MM.1S (cell line): Measurements from ENCODE around the gene KCNK16.
A peak's percentile ranks its signal among the peaks of the same experiment; 100 is the strongest.

Experiments used
- DNase-seq: peaks from one replicate; pipeline ENCODE4 v3.0.0-alpha.2; 2015
- H2AFZ ChIP-seq: fragments of 300-600 bp; sonication (generic); 2 replicates; pipeline ENCODE4 v1.6.0; 2016; ENCODE audit warnings: antibody characterized with exemption, low read length
- H3F3A ChIP-seq: fragments of 300-600 bp; sonication (generic); 2 replicates; pipeline ENCODE4 v1.6.1; 2016; ENCODE audit warnings: mild to moderate bottlenecking, antibody characterized with exemption, low read length, moderate library complexity, mixed read lengths; ENCODE audit not compliant: insufficient read depth
- H3K27ac ChIP-seq: fragments of 300-600 bp; sonication (generic); 2 replicates; pipeline ENCODE4 v1.5.1; 2016; ENCODE audit warnings: mild to moderate bottlenecking, low read length
- H3K27me3 ChIP-seq: fragments of 300-600 bp; sonication (generic); replicated peaks from 2 replicates; pipeline ENCODE4 v1.6.0; 2016; ENCODE audit warnings: low read length; ENCODE audit not compliant: insufficient read depth
- H3K36me3 ChIP-seq: fragments of 300-600 bp; sonication (generic); replicated peaks from 2 replicates; pipeline ENCODE4 v1.6.1; 2016; ENCODE audit warnings: mild to moderate bottlenecking, low read length, mixed read lengths; ENCODE audit not compliant: insufficient read depth
- H3K4me1 ChIP-seq: fragments of 300-600 bp; sonication (generic); 2 replicates; pipeline ENCODE4 v1.6.1; 2016; ENCODE audit warnings: low read length, mixed read lengths
- H3K4me2 ChIP-seq: fragments of 300-600 bp; sonication (generic); 2 replicates; pipeline ENCODE4 v1.6.0; 2016; ENCODE audit warnings: low read depth, low read length
- H3K4me3 ChIP-seq: fragments of 300-600 bp; sonication (generic); 2 replicates; pipeline ENCODE4 v1.5.1; 2016; ENCODE audit warnings: low read length, mixed read lengths
- H3K79me2 ChIP-seq: fragments of 300-600 bp; sonication (generic); 2 replicates; pipeline ENCODE4 v1.6.1; 2016; ENCODE audit warnings: mixed run types, low read length, mixed read lengths
- H3K9ac ChIP-seq: fragments of 300-600 bp; sonication (generic); 2 replicates; pipeline ENCODE4 v1.6.1; 2016; ENCODE audit warnings: low read length, mixed read lengths
- H3K9me2 ChIP-seq: fragments of 300-600 bp; sonication (generic); replicated peaks from 2 replicates; pipeline ENCODE4 v1.6.1; 2016; ENCODE audit warnings: mild to moderate bottlenecking, low read length, mixed read lengths; ENCODE audit not compliant: insufficient read depth
- H3K9me3 ChIP-seq: fragments of 300-600 bp; sonication (generic); replicated peaks from 2 replicates; pipeline ENCODE4 v1.6.1; 2016; ENCODE audit warnings: mild to moderate bottlenecking, low read length, mixed read lengths; ENCODE audit not compliant: insufficient read depth
- H4K20me1 ChIP-seq: fragments of 300-600 bp; sonication (generic); 2 replicates; pipeline ENCODE4 v1.6.1; 2016; ENCODE audit warnings: mild to moderate bottlenecking, low read length, moderate library complexity, mixed read lengths; ENCODE audit not compliant: insufficient read depth
- EZH2 ChIP-seq: fragments of 300-600 bp; sonication (generic); optimal IDR thresholded peaks from 2 replicates; pipeline ENCODE3; 2017; ENCODE audit warnings: low read depth, mild to moderate bottlenecking, antibody characterized with exemption, low read length, mixed read lengths
- EZH2phosphoT487 ChIP-seq: fragments of 300-600 bp; sonication (generic); IDR thresholded peaks from 2 replicates; pipeline ENCODE4 v1.6.1; 2018; ENCODE audit warnings: antibody characterized with exemption, low read length
- TF ChIP-seq, protein P1 (sequence below): fragments of 300-600 bp; sonication (generic); IDR thresholded peaks from 2 replicates; pipeline ENCODE4 v1.5.1; 2016; ENCODE audit warnings: antibody characterized with exemption, low read length, mixed read lengths

The KCNK16 gene

GRCh38 chr6:39350723-39351505 is 28.4 kb upstream of the KCNK16 start:
- H3F3A ChIP-seq, result no peaks in the 10 kb centered on the region
- H3K9me2 ChIP-seq, result no peaks in the 10 kb centered on the region
- H3K9ac ChIP-seq, result no peak overlapping the region
- TF ChIP-seq EZH2 (no peak), EZH2phosphoT487 (no peak)
- TF ChIP-seq, protein P1, sequence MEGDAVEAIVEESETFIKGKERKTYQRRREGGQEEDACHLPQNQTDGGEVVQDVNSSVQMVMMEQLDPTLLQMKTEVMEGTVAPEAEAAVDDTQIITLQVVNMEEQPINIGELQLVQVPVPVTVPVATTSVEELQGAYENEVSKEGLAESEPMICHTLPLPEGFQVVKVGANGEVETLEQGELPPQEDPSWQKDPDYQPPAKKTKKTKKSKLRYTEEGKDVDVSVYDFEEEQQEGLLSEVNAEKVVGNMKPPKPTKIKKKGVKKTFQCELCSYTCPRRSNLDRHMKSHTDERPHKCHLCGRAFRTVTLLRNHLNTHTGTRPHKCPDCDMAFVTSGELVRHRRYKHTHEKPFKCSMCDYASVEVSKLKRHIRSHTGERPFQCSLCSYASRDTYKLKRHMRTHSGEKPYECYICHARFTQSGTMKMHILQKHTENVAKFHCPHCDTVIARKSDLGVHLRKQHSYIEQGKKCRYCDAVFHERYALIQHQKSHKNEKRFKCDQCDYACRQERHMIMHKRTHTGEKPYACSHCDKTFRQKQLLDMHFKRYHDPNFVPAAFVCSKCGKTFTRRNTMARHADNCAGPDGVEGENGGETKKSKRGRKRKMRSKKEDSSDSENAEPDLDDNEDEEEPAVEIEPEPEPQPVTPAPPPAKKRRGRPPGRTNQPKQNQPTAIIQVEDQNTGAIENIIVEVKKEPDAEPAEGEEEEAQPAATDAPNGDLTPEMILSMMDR, result no peak
- no peak overlapping the region for H3K4me3 ChIP-seq
- no peaks in the 10 kb centered on the region for H3K36me3 ChIP-seq
- no peak for DNase-seq
- no peaks in the 10 kb centered on the region for H4K20me1 ChIP-seq
- H3K4me2 ChIP-seq, result no peak overlapping the region
- H3K4me1 ChIP-seq, result no peaks in the 10 kb centered on the region
- H3K27me3 ChIP-seq, result no peaks in the 10 kb centered on the region
- no peak overlapping the region for H3K27ac ChIP-seq
- H2AFZ ChIP-seq, result no peak overlapping the region
- H3K9me3 ChIP-seq, result no peaks in the 10 kb centered on the region
- H3K79me2 ChIP-seq, result no peaks in the 10 kb centered on the region

DNA sequence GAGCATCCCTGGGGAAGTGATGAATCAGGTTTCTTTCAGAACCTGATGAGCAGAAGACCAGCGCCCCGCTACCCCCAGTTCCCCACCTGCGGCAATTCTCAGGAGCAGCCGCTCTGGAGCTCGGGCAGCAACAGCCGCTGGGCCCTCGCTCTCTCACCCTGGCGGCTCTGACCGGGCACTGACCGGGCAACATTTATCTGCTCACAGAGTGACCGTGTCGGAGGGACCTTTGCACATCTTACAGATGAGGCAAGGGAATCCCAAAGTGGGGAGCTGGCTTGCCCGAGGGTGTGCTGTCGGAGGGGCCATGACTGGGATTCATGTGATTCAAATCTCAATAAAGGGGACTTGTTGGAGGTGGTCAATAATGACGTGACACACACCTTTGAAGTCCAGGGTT is 26.2 kb upstream of the KCNK16 start:
- no peak overlapping the region for H2AFZ ChIP-seq
- no peaks in the 10 kb centered on the region for H3K79me2 ChIP-seq
- H3K27me3 ChIP-seq, result no peaks in the 10 kb centered on the region
- no peak overlapping the region for H3K27ac ChIP-seq
- no peaks in the 10 kb centered on the region for H3K9me2 ChIP-seq
- H3K4me2 ChIP-seq, result no peak overlapping the region
- no peak overlapping the region for H3K4me3 ChIP-seq
- no peak overlapping the region for H3K9ac ChIP-seq
- no peaks in the 10 kb centered on the region for H3K4me1 ChIP-seq
- no peaks in the 10 kb centered on the region for H3K36me3 ChIP-seq
- TF ChIP-seq, protein P1, result no peak
- TF ChIP-seq EZH2phosphoT487 (no peak), EZH2 (no peak)
- DNase-seq, result no peak
- no peaks in the 10 kb centered on the region for H3F3A ChIP-seq
- H3K9me3 ChIP-seq, result no peaks in the 10 kb centered on the region
- H4K20me1 ChIP-seq, result no peaks in the 10 kb centered on the region

GRCh38 chr6:39347906-39348585 is 25.5 kb upstream of the KCNK16 start:
- H3K79me2 ChIP-seq, result no peaks in the 10 kb centered on the region
- H3K4me1 ChIP-seq, result no peaks in the 10 kb centered on the region
- H3F3A ChIP-seq, result no peaks in the 10 kb centered on the region
- H3K27ac ChIP-seq, result no peak overlapping the region
- H3K4me2 ChIP-seq, result no peak overlapping the region
- no peak for TF ChIP-seq EZH2
- TF ChIP-seq, protein P1, result peak; percentile 90
- no peak overlapping the region for H3K9ac ChIP-seq
- no peaks in the 10 kb centered on the region for H3K9me2 ChIP-seq
- H4K20me1 ChIP-seq, result no peaks in the 10 kb centered on the region
- no peaks in the 10 kb centered on the region for H3K9me3 ChIP-seq
- H3K27me3 ChIP-seq, result no peaks in the 10 kb centered on the region
- peak; percentile 40 for DNase-seq
- no peak overlapping the region for H3K4me3 ChIP-seq
- no peak overlapping the region for H2AFZ ChIP-seq
- H3K36me3 ChIP-seq, result no peaks in the 10 kb centered on the region
